HG03280 (cell line): ENCODE data around the gene MMP24.

Experiments used
- ATAC-seq: cut with Tn5 transposase; IDR thresholded peaks from one replicate; pipeline ENCODE4 v1.9.1; 2021; ENCODE audit warnings: mild to moderate bottlenecking, moderate library complexity; ENCODE audit not compliant: unreplicated experiment

The MMP24 gene

DNA sequence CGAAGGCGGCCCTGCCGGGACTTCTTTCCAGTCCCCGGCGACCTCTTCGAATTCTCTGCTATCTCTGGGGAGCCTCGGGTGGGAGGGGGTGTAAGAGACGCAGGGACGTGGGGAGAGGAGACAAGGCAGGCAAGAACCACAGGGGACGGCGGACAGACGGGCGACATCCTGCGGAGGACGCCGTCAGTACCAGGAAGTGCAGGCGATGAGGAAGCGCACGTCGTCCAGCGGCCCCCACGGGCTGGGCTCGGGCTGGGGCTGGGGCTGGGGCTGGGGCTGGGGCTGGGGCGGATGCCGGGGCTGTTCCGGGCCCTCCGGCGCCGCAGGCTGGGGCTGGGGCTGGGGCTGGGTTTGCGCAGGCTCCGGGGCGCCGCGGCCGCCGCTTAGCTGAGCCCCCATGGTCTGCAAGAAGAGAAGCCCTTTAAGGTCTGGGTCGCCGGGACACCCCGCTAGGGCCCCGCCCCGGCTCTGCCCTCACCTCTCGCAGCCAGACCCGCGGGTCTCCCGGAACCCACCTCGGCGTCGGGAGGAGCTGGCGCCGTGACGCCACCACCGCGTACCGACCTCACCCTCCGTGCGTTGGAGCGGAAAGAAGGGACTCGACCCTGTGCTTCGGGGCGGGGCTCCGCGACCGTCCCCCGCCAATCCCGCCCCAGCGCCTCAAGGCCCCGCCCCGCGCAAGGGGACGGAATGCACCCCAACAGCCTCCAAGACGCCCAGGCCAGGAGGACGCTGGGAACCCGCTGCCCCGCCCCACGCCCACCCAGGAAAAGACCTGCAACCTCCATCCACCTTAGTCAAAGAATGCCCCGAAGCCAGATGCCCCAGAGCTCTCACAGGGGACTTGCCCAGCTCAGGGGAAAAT is 51.3 kb downstream of the MMP24 start, which contains the start of gene MMP24OS:
MMP24OS (minus strand) TSS at position 592 of the 865 bp plus-strand sequence; CDS start at position 399, 193 bp downstream.
- ATAC-seq: peak; percentile 80

DNA sequence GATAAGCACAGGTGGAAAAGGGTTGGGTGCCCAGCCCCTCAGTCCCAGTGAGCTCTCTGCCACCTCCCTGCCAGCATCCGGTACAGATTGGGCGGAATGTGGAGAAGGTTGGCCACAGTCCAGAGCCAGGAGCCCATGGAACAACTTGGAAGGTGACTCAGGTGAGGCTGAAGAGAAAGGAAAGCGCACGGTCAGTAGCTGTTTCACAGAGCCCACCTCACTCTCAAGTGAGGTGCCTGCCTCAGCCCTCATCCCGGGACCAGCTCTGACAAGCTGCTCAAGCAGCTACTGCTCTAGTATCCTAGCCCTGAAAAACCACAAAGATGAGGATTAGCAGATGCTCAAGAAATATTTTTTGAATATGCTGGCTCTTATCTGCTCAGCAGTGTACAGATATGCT is 52.5 kb downstream of the MMP24 start:
- no peak for ATAC-seq

DNA sequence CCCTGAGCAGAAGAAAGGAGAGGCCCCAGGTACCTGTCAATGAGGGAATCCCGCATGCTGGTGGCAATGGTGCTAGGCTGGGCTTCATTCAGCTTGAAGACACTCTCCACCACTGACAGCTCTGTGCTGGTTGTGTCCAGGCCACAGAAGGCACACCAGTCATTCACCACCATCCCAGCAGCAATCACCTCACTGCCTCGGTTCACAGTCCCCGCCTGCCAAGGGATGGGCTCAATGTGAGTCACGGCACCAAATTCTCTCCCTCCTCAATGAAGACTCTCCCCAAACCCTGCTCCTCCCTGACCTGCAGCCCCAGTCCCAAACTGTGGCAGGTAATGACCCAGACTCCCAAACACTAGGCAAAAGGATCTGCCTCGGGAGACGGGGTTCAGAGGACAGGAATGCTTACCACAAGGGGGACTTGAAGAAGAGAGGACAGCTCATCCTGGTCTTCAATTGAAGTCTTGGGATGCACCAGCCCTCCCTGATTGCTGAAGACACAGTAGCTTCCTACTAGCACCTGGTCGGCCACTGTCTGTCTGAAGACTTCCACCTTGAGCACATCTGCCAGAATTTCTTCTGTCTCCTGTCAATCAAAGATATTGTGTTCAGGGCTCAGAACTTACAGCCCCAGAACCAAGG is 53.2 kb downstream of the MMP24 start:
- no peak for ATAC-seq

DNA sequence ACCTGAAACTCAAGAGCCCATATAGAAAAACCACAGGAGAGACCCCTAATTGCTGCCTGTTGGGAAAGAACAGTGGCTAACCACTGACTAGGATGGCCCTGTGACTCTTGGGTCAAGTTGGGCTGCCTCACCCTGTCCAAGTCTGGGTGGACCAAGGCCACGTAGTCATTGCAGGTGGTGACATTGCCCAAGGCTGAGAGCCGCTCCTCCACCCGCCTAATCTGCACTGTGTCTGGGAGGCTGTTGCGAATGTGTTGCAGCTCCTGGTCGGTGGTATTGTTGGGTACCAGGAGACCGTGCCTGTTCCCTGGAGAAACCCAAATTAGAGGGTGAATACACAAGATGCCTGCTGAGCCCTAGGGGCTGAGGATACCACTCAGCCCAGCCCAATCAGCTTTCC is 54.0 kb downstream of the MMP24 start:
- ATAC-seq: no peak

DNA sequence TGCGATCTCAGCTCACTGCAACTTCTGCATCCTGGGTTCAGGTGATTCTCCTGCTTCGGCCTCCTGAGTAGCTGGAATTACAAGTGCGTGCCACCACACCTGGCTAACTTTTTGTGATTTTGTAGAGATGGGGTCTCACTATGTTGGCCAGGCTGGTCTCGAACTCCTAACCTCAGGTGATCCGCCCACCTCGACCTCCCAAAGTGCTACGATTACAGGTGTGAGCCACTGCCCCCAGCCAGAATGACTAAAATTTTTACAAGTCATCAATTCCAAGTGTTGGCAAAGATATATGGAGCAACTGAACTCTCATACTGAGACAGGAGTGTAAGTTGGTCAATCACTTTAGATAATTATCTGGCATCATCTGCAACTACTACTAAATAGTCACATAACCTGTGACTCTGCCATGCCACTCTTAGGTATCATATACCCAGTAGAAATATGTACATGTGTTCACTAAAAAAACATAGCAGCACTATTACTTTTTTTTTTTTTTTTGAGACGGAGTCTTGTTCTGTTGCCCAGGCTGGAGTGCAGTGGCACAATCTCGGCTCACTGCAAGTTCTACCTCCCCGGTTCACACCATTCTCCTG is 55.1 kb downstream of the MMP24 start:
- no peak for ATAC-seq

- ATAC-seq: no peak
Measured at GRCh38 chr20:35283441-35284266, 57.2 kb downstream of the MMP24 start.

DNA sequence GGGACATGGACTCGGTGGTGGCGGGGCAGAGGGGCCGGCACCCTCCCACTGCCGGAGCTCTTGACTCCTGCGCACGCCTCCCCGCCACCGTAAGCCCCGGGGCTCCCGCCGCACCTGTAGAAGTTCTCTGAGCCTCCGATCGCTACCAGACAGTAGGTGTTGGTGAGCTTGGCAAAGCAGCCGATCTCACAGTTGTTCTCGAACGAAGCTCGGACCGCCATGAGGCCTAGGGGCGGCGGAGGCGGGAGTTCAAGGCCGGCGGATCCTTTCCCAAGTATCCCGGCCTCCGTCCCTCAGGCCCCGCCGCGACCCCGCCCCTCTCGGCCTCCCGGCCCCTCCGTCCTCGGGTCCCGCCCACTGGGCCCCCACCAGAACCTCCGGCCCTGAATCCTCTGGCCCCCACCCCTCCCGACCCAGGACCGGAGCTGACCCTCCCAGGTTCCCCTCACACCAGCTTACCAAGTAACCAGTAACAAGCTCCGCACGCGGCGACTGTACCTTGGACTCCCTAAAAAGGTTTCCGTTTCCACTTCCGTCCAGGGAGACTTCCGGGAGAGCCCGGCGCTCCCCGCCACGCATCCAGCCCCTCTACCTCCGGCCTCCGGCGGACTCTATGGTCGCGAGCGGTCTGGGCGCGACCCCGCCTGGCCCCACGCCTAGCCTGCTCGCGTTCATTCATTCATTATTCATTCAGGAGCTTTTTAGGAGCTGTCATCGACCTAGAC is 57.9 kb downstream of the MMP24 start, which contains the start of gene EIF6:
EIF6 (minus strand) TSS at position 506 of the 725 bp plus-strand sequence; CDS start at position 221, 285 bp downstream.
- peak; percentile 69 for ATAC-seq

- no peak for ATAC-seq
Measured at GRCh38 chr20:35284992-35285805, 58.7 kb downstream of the MMP24 start.

- ATAC-seq: no peak
Measured at GRCh38 chr20:35285806-35286076, 59.3 kb downstream of the MMP24 start.

- ATAC-seq: no peak
Measured at GRCh38 chr20:35286077-35286898, 59.8 kb downstream of the MMP24 start.

DNA sequence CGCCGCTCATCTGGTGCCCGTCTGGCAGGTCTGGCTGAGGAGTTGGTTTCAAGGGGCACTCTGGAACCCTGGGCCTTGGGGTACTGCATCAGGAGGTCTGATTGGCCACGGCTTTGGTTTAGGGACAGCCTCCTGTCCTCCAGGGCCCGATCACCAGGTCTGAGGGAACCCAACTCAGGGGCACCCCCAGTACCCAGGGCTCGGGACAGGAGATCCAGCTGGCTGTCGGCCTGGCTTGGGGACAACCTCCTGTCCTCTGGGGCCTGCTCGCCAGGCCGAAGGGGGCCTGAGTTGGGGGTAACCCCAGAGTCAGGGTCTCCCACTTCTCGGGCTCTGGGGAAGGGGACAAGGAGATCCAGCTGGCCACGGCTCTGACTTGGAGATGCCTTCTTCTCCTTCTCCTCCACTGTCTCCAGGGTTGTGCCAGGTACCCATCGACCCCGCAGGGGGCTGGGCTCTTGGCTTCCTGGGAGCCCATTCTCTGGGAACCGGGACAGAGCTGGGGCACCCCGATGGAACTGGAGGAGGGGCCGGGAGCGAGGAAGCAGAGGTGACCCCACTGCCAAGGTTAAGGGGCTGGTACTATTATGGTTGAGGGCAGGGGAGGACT is 60.5 kb downstream of the MMP24 start:
- no peak for ATAC-seq

GRCh38 chr20:35287509-35288324 is 61.2 kb downstream of the MMP24 start:
- no peak for ATAC-seq

- ATAC-seq: no peak
Measured at GRCh38 chr20:35288325-35289060, 62.0 kb downstream of the MMP24 start.

GRCh38 chr20:35290186-35290886 is 63.8 kb downstream of the MMP24 start:
- no peak for ATAC-seq

GRCh38 chr20:35290887-35291417 is 64.5 kb downstream of the MMP24 start:
- ATAC-seq: no peak
